GM20431 (cell line): Measurements from ENCODE around the gene PPP2R5B.

ENCODE experiments used
- in situ Hi-C: fragments of 300-500 bp; cut with MseI, MboI; formaldehyde crosslinking; loops from one replicate; pipeline ENCODE4 v1.15.0; 2020; ENCODE audit warnings: low sequenced_read_pairs; ENCODE audit not compliant: unreplicated experiment

PPP2R5B gene

DNA sequence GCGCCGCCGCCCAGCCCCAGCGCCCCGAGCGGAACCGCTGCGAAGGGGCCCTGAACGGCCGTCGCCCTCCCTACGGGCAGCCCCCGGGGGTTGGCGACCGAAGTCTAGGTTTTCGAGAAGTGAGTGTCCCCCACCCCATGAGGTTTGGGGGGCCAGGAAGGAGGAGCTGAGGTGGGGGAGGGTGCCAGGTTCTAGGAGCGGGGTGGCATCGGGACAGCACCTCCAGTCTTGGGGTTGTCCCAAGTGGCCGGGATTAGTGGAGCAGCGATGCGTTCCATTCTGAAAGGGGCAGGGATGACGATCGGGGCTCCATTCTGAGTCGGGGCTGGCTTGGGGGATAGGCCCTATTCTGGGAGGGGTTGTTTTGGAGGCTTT is 408 bp downstream of the PPP2R5B start:
- in situ Hi-C loops = no loop called here

DNA sequence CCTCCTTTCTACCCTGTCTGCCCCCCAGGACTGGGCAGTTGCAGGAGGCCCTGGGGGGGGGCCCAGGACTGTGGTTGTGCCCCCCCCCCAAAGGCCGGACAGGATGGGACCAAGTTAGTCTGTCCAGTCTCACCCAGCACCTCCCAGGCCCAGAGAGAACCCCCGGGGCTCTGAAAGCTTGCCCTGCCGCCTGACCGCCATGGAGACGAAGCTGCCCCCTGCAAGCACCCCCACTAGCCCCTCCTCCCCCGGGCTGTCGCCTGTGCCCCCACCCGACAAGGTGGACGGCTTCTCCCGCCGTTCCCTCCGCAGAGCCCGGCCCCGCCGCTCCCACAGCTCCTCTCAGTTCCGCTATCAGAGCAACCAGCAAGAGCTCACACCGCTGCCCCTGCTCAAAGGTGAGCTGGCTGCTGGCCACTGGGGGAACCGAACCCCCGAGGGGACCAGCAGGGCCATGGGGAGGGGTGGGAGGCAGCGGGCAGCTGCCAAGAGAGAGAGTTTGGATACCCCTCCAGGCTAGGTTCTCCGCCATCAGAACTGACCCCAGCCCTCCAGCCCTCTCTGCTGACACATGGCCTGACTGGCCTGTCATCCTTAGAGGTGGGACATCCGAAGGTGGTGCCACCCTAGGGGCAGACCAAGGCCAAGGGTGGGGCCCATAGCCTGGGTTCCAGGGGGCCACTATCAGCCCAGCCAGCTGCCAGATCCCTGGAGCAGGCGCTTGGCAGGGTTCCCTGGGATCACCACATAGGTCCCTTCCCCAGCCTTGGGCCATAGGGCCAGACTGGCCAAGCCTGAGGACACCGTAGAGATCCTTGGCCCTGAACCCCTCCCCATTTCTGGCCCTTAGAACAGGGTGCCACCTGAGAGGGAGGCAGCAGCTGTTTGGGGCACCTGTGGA is 1.3 kb downstream of the PPP2R5B start:
- in situ Hi-C loops = no loop called here

DNA sequence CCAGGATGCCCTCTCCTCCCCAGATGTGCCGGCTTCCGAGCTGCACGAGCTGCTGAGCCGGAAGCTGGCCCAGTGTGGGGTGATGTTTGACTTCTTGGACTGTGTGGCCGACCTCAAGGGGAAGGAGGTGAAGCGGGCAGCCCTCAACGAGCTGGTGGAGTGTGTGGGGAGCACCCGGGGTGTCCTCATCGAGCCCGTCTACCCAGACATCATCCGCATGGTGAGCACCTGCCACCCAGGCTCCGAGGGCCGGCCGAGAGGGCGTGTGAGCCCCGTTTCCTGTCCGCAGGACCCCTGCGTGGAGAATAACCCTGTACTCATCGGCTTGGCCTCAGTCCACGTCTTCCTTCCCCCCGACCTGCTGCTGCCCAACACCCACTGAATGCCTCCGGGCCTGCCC is 2.2 kb downstream of the PPP2R5B start:
- in situ Hi-C loops = no loop called here

DNA sequence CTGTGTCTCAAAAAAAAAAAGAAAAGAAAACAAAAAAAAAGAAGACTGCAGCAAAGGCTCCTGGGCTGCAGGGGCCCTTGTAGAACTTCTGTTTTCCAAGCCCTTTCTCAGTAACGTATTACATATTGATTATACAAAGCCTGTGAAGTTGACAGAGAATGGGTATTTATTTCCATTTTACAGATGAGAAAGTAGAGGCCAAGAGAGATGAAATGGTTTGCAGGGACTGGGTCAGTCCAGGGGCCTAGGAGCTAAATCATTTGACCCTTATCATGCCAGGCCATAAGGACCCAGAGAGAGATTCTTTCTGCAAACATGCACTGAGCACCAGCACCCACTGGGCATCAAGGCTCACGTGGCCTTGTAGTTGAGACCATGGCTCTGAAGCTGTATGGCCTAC is 4.5 kb downstream of the PPP2R5B start:
- in situ Hi-C loops = no loop called here

DNA sequence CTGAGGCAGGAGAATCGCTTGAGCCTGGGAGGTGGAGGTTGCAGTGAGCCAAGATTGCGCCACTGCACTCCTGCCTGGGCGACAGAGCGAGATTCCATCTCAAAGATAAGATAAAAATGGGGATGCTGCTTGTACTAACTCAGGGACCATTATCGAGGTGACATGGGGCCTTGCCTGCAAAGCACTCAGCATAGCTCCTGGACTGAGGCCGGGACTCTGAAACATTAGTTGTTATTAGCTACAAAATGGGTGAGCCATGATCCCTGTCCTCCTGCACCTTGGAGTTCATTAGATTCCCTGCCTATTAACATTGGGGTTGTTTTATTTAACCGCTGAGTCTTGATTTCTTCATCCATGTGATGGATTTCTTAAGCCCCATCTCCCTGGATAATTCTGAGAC is 5.1 kb downstream of the PPP2R5B start:
- in situ Hi-C loops = no loop called here

DNA sequence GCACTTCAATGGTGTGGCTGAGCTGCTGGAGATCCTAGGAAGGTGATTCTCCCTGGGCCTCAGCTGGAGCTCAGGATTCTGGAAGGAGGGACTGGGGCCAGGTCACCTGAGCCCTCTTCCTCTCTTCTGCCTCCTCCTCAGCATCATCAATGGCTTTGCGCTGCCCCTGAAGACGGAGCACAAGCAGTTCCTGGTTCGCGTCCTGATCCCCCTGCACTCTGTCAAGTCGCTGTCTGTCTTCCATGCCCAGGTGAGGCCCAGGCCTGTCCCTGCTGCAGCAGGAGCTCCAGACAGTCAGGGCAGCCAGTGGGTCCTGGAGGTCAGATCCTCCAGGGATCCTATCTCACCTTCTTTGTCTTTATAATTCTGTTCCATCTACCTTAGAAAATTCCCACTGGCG is 5.9 kb downstream of the PPP2R5B start:
- in situ Hi-C loops = no loop called here

- in situ Hi-C loops = no loop called here
Observed at GRCh38 chr11:64931290-64931689, 6.8 kb downstream of the PPP2R5B start.

DNA sequence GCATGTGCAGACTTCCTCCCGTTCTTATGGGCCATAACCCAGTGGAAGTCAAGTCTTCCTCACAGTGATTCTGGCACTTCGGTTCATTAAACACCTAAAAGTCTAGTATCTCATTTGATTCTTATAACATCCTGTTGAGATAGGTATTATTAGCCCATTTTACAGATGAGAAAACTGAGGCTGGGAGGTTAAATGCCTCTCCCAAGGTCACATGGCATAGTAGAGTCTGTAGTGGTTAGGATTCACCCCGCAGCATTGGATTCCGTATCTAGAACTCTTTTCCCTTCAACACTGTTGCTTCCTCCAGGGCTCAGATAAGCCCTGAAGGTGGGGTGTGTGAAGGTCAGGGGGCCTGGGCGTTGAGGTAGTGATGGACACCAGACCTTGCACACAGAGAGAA is 7.8 kb downstream of the PPP2R5B start:
- in situ Hi-C loops = no loop called here

DNA sequence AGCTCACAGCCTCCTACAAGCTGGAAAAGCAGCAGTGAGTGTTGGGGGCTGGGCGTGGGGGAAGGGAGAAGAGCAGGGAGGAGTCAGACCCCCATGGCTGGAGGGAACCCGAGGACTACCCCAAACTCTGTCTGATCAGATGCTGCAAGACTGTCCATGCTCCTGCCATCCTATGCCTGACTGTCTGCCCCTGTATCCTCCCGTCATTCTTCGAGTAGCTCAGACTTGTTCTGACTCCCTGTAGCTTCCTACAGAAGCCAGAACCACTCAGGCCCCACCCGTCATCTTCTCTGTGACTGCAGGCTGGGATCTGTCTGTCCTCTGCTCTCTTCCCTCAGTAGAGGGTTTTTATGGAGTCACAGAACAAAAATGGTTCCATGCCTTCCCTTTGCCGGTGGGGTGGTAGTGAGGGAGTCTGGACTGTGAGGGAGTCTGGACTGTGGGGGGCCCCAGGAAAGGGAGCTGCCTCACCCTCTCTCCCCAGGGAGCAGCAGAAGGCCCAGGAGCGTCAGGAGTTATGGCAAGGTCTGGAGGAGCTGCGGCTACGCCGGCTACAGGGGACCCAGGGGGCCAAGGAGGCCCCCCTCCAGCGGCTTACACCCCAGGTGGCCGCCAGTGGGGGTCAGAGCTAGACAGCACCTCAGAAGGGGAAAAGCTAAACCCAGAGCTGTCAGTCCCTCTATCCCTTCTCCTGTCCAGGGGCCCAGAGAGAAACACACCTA is 8.9 kb downstream of the PPP2R5B start:
- in situ Hi-C loops = no loop called here

- in situ Hi-C loops = no loop called here
Observed at GRCh38 chr11:64933935-64934681, 9.6 kb downstream of the PPP2R5B start.

GRCh38 chr11:64934682-64935358 is 10.3 kb downstream of the PPP2R5B start:
- in situ Hi-C loops = no loop called here

GRCh38 chr11:64935359-64936081 is 11.0 kb downstream of the PPP2R5B start, which contains the start of gene GPHA2:
Gene GPHA2, minus strand, starts transcription at chr11:64935893. Its CDS starts 433 bp downstream, at chr11:64935460.
- in situ Hi-C loops = no loop called here

DNA sequence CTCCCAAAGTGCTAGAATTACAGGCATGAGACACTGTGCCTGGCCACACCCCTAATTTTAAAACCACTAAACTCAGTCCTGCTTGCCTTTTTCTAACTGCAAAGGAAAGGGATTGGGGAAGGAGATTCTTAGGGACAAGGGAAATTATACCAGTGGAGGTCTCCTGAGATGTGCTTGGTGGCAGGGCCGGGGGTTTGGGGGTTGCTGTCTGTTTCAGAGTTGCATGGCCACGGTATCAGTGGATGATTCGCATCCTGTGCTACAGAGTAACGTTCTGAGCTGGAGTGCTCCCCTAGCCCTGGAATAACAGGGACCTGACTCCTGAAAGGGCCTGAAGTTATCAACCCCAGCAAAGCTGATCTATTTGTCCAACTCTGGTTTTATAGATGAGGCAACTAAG is 12.1 kb downstream of the PPP2R5B start:
- in situ Hi-C loops = no loop called here

GRCh38 chr11:64947208-64947814 is 22.8 kb downstream of the PPP2R5B start:
- in situ Hi-C loops = no loop called here

- in situ Hi-C loops = no loop called here
Observed at GRCh38 chr11:64951529-64951928, 27.0 kb downstream of the PPP2R5B start.

- in situ Hi-C loops = no loop called here
Observed at GRCh38 chr11:64954201-64954600, 29.7 kb downstream of the PPP2R5B start.

- in situ Hi-C loops = no loop called here
Observed at GRCh38 chr11:64959498-64959897, 35.0 kb downstream of the PPP2R5B start.

- in situ Hi-C loops = no loop called here
Observed at GRCh38 chr11:64960719-64961118, 36.2 kb downstream of the PPP2R5B start.

DNA sequence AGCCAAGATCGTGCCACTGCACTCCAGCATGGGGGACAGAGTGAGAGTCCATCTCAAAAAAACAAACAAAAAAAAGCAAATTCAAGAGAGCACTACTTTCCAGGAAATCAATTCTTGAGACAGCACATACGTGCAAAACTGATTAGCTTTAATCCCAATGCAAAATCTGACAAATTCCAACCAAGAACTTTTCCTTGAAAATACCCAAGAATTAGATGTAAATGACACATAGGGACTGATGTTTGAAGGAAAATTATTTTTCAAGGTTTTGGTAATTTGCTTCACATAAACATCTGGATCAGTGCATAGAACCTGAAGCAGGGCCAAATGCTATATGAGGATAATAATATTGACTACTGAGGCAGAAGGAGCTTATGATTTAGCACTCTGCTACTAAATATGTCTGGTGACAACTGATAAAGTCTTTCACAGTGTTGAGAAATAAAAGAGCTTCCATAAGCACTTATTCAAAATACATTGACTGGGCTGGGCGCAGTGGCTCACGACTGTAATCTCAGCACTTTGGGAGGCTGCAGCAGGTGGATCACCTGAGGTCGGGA is 38.7 kb downstream of the PPP2R5B start:
- in situ Hi-C loops = no loop called here
